22Rv1 (cell line): Measurements from ENCODE around the gene FTCD.

ENCODE experiments used
- CTCF ChIP-seq: fragments of 450-650 bp; IDR thresholded peaks from 2 replicates; pipeline ENCODE4 v1.5.1; 2017; ENCODE audit warnings: mild to moderate bottlenecking
- ZFX ChIP-seq: fragments of 450-650 bp; IDR thresholded peaks from 2 replicates; pipeline ENCODE4 v1.6.1; 2017; ENCODE audit warnings: antibody characterized with exemption, borderline replicate concordance

GRCh38 chr21:46138383-46138970 lies 16.9 kb downstream of the FTCD start:
- no peak for TF ChIP-seq CTCF
- no peak for TF ChIP-seq ZFX
